Stomach (tissue), 9 donors: ENCODE data around the gene PARVB. TPM values are rescaled to one million over a fixed set of nuclear protein-coding genes. Genes with fewer than 3 reads are reported as not detected.

Experiments used
- DNase-seq, 2 donors: peaks; one replicate each; pipeline versions ENCODE4 v3.0.0 to v3.0.0-alpha.2; 2013 to 2019
- H3K27ac ChIP-seq, 5 donors: fragments of 200-600 bp in 4 of 5; sonication (generic) in 4 of 5; one replicate each; pipeline ENCODE4 v1.5.1; 2013 to 2019; ENCODE audit warnings: mild to moderate bottlenecking in 1 of 5, moderate library complexity in 1 of 5
- H3K27me3 ChIP-seq, 3 donors: fragments of 200-600 bp; sonication (generic); one replicate each; pipeline ENCODE4 v1.5.1; 2017 to 2019; ENCODE audit warnings: mixed run types in 1 of 3
- H3K36me3 ChIP-seq, 4 donors: fragments of 200-600 bp; sonication (generic); 1 replicate in 3 of 4; 2 replicates in 1 of 4; pipeline ENCODE4 v1.5.1; 2016 to 2019
- H3K4me1 ChIP-seq, 4 donors: fragments of 200-600 bp; sonication (generic); one replicate each; pipeline ENCODE4 v1.5.1; 2016 to 2019
- H3K4me3 ChIP-seq, 4 donors: fragments of 200-600 bp; sonication (generic) in 3 of 4; one replicate each; pipeline ENCODE4 v1.5.1; 2016 to 2019; ENCODE audit warnings: mild to moderate bottlenecking in 1 of 4
- H3K9me3 ChIP-seq, 4 donors: fragments of 200-600 bp; sonication (generic); one replicate each; pipeline ENCODE4 v1.5.1; 2016 to 2019
- CTCF ChIP-seq, 7 experiments: fragments of 450-650 bp in 4 of 7; fragments of 200-600 bp in 3 of 7; sonication (generic) in 3 of 7; IDR thresholded peaks; one replicate each; pipeline ENCODE4 v1.5.1; 2016 to 2019; ENCODE audit warnings: antibody characterized with exemption in 7 of 7, control low read depth in 2 of 7, mild to moderate bottlenecking in 1 of 7
- EP300 ChIP-seq: sonication (generic); formaldehyde crosslinking; IDR thresholded peaks from one replicate; pipeline ENCODE4 v1.6.1; 2017; ENCODE audit warnings: antibody characterized with exemption
- POLR2A ChIP-seq, 4 donors: fragments of 450-650 bp; IDR thresholded peaks; one replicate each; pipeline ENCODE4 v1.6.1; 2016; ENCODE audit warnings: antibody characterized with exemption in 4 of 4, control low read depth in 2 of 4, mild to moderate bottlenecking in 1 of 4, moderate library complexity in 1 of 4
- POLR2AphosphoS5 ChIP-seq, 3 donors: sonication (generic); formaldehyde crosslinking; IDR thresholded peaks; one replicate each; pipeline ENCODE4 v1.6.1; 2016; ENCODE audit warnings: antibody characterized with exemption in 3 of 3
- WGBS, 5 donors: extraction: QIAGEN DNeasy Blood & Tissue Kit in 3 of 5; methylation state at CpG; one replicate each; pipeline versions ENCODE4 v1.1.5 to v1.1.7; 2013 to 2018; 5-methylcytosine and 5-hydroxymethylcytosine counted together
- intact Hi-C: fragments of 100-400 bp; cut with DNase I; formaldehyde crosslinking; loops from one replicate; pipeline ENCODE4 v1.15.1; 2023; ENCODE audit warnings: low total_unique reads
- polyA plus RNA-seq, 3 donors: library from polyadenylated mRNA; stranded (reverse); fragments of 200-250 nt; gene quantifications; one replicate each; pipeline ENCODE4 v1.2.3, GENCODE V29; 2013
- total RNA-seq, 5 donors: library from RNA; depleted of rRNA; stranded (reverse); fragments of >200 nt; gene quantifications; one replicate each; pipeline versions ENCODE4 v1.1.0 to v1.2.3, GENCODE V29; 2014 to 2016
- donor health status: healthy with polysubstance abuse.
- donor health status: Bipolar disorder and iron deficiency.
- donor health status: healthy.

PARVB gene
- total and polyA plus RNA-seq, 8 donors = 2.9 to 143 (median 19.1) TPM

- no peaks in the 10 kb centered on the region for H3K9me3 ChIP-seq
- no peak overlapping the region for H3K27ac ChIP-seq
- WGBS, 5 donors = 79 to 87% (median 84%) methylated on average over 9 of the region's 9 CpGs
- peaks cover 0 to 18% (median 15%) of the 10 kb centered on the region in 4 donors for H3K36me3 ChIP-seq
- no peak overlapping the region for H3K4me3 ChIP-seq
- H3K27me3 ChIP-seq = no peaks in the 10 kb centered on the region
- TF ChIP-seq EP300 = no peak
- no peak for TF ChIP-seq POLR2A (IDR thresholded peaks at IDR 0.05)
- no peak for TF ChIP-seq POLR2AphosphoS5 (IDR thresholded peaks at IDR 0.05)
- no peak for TF ChIP-seq CTCF (IDR thresholded peaks at IDR 0.05)
- DNase-seq = no peak
- intact Hi-C loops = no loop called here
- H3K4me1 ChIP-seq = peaks cover 0 to 41% (median 12%) of the 10 kb centered on the region in 4 donors
Measured at GRCh38 chr22:44090571-44090905, 66.4 kb downstream of the PARVB start.

- Histone ChIP-seq H3K36me3 (peaks cover 0 to 24% (median 20%) of the 10 kb centered on the region in 4 donors), H3K4me1 (peaks cover 0 to 34% (median 10%) of the 10 kb centered on the region in 4 donors), H3K4me3 (no peak overlapping the region), H3K27ac (no peak overlapping the region), H3K27me3 (no peaks in the 10 kb centered on the region), H3K9me3 (no peaks in the 10 kb centered on the region)
- peak in 1 of 2 donors; percentile 42 for DNase-seq
- TF ChIP-seq CTCF (IDR thresholded peaks at IDR 0.05) = no peak
- no peak for TF ChIP-seq POLR2A (IDR thresholded peaks at IDR 0.05)
- TF ChIP-seq EP300 = no peak
- no peak for TF ChIP-seq POLR2AphosphoS5 (IDR thresholded peaks at IDR 0.05)
- intact Hi-C loops = no loop called here
- 74 to 83% (median 80%) methylated on average over 14 of the region's 14 CpGs for WGBS, 5 donors
Measured at GRCh38 chr22:44091021-44091721, 67.1 kb downstream of the PARVB start.

- Histone ChIP-seq H3K9me3 (no peaks in the 10 kb centered on the region), H3K4me3 (no peak overlapping the region), H3K27ac (no peak overlapping the region), H3K4me1 (peaks cover 0 to 28% (median 7%) of the 10 kb centered on the region in 4 donors), H3K36me3 (peaks cover 0 to 30% (median 25%) of the 10 kb centered on the region in 4 donors), H3K27me3 (no peaks in the 10 kb centered on the region)
- 94 to 97% (median 96%) methylated on average over 10 of the region's 10 CpGs for WGBS, 5 donors
- TF ChIP-seq POLR2A (IDR thresholded peaks at IDR 0.05) (no peak), EP300 (no peak), CTCF (IDR thresholded peaks at IDR 0.05) (no peak), POLR2AphosphoS5 (IDR thresholded peaks at IDR 0.05) (no peak)
- DNase-seq = no peak
- intact Hi-C loops = no loop called here
Measured at GRCh38 chr22:44091751-44092150, 67.6 kb downstream of the PARVB start.

GRCh38 chr22:44092636-44093220, 68.6 kb downstream of the PARVB start:
- Histone ChIP-seq H3K36me3 (peaks cover 0 to 35% (median 30%) of the 10 kb centered on the region in 4 donors), H3K4me3 (no peak overlapping the region), H3K27ac (no peak overlapping the region), H3K27me3 (no peaks in the 10 kb centered on the region), H3K9me3 (no peaks in the 10 kb centered on the region), H3K4me1 (peaks cover 0 to 22% (median 4%) of the 10 kb centered on the region in 4 donors)
- intact Hi-C loops = no loop called here
- no peak for DNase-seq
- WGBS, 5 donors = 77 to 97% (median 88%) methylated on average over 6 to 8 of the region's 8 CpGs
- TF ChIP-seq CTCF (IDR thresholded peaks at IDR 0.05) = no peak
- no peak for TF ChIP-seq EP300
- TF ChIP-seq POLR2A (IDR thresholded peaks at IDR 0.05) = no peak
- TF ChIP-seq POLR2AphosphoS5 (IDR thresholded peaks at IDR 0.05) = no peak
